B cell (primary cell): ENCODE measurements around the gene FABP3.

Source experiments
- EZH2 ChIP-seq: IDR thresholded peaks from 2 replicates; pipeline ENCODE4 v1.6.1; 2012; ENCODE audit warnings: borderline replicate concordance, low read depth, mild to moderate bottlenecking, moderate library complexity, low read length; ENCODE audit not compliant: insufficient read depth, poor library complexity, severe bottlenecking
- TF ChIP-seq, protein P1 (sequence below): fragments of 200-600 bp; IDR thresholded peaks from one replicate; pipeline ENCODE4 v1.8.0; 2022; ENCODE audit warnings: antibody characterized with exemption, mild to moderate bottlenecking

DNA sequence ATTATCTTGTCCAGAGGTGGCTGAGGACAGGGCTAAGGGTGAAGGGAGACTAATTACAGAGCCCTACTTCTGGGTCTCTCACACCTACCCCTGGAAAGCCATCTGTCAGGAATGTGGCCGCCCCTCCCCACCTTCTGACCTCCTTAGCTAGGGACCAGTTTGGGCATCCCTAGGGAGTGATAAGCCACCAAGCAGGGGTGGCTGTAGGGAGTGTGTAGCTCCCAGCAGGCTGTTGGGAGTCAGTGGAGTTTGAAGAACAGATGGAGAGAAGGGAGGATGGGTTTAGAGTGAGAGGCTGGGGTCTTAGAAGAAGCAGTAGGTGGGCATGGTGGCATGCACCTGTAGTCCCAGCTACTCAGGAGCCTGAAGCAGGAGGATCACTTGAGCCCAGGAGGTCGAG, 39.3 kb upstream of the FABP3 start:
- TF ChIP-seq, protein P1, sequence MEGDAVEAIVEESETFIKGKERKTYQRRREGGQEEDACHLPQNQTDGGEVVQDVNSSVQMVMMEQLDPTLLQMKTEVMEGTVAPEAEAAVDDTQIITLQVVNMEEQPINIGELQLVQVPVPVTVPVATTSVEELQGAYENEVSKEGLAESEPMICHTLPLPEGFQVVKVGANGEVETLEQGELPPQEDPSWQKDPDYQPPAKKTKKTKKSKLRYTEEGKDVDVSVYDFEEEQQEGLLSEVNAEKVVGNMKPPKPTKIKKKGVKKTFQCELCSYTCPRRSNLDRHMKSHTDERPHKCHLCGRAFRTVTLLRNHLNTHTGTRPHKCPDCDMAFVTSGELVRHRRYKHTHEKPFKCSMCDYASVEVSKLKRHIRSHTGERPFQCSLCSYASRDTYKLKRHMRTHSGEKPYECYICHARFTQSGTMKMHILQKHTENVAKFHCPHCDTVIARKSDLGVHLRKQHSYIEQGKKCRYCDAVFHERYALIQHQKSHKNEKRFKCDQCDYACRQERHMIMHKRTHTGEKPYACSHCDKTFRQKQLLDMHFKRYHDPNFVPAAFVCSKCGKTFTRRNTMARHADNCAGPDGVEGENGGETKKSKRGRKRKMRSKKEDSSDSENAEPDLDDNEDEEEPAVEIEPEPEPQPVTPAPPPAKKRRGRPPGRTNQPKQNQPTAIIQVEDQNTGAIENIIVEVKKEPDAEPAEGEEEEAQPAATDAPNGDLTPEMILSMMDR, result no peak
- TF ChIP-seq EZH2, result no peak
